ENCODE data around the gene PIP5K1C.

DNA sequence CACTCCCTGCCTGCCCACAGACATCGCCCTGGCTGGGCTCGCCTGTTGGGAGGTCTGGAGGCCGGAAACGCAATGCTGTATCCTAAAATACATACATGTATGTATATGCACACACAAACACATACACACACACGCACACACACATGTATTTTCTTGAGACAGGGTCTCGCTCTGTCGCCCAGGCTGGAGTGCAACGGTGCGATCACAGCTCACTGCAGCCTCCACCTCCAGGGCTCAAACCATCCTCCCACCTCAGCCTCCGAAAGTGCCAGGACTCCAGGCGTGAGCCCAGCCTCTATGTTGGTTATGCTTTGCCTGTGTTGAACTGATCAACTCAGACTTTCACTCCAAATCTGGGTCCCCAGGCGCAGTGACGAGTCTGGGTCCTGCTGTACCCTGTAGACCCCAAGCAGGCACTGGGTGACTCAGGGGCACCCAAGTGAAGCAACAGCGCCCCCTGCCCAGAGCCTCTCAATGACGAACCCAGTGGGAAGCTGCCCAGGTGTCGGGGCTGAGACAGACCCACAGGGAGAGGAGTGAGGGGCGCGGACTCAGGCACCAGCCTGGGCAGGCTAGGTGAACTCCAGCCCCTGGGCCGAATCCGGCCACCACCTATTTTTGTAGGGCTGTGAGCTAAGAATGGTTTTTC, 46.3 kb downstream of the PIP5K1C start:
- TF ChIP-seq POLR2A (IDR thresholded peaks at IDR 0.05), result no peak
- no peak for TF ChIP-seq EP300 (IDR thresholded peaks at IDR 0.05)
- TF ChIP-seq, protein P1, sequence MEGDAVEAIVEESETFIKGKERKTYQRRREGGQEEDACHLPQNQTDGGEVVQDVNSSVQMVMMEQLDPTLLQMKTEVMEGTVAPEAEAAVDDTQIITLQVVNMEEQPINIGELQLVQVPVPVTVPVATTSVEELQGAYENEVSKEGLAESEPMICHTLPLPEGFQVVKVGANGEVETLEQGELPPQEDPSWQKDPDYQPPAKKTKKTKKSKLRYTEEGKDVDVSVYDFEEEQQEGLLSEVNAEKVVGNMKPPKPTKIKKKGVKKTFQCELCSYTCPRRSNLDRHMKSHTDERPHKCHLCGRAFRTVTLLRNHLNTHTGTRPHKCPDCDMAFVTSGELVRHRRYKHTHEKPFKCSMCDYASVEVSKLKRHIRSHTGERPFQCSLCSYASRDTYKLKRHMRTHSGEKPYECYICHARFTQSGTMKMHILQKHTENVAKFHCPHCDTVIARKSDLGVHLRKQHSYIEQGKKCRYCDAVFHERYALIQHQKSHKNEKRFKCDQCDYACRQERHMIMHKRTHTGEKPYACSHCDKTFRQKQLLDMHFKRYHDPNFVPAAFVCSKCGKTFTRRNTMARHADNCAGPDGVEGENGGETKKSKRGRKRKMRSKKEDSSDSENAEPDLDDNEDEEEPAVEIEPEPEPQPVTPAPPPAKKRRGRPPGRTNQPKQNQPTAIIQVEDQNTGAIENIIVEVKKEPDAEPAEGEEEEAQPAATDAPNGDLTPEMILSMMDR (IDR thresholded peaks at IDR 0.05), result no peak

Measured in ovary (tissue), 3 donors.